SK-N-MC (cell line): ENCODE measurements around the gene AXIN1.

Experiments used
- EZH2 ChIP-seq: fragments of 200-600 bp; sonication (generic); IDR thresholded peaks from one replicate; pipeline ENCODE4 v1.6.1; 2017; ENCODE audit warnings: antibody characterized with exemption
- POLR2AphosphoS5 ChIP-seq: IDR thresholded peaks from 2 replicates; pipeline ENCODE4 v1.6.1; 2012; ENCODE audit warnings: mild to moderate bottlenecking, low read depth, low read length, borderline replicate concordance

DNA sequence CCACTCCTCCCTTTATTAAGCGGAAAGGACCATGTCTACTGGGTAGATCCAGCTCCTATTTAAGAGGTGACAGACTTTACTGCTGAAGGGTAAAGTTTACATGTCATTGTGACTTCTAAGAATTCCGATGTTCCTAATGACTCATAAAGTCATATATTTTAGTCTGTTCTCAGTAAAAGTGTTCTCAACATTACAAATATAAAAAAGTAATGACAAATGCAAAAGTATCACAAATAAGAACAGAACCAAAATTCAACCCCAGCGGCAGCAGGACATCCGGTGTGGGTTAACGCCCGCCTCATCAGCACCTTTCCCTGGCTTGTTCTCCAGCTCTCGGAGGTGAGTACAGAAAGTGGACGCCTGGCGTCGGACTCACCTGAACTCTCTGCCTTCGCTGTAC, 6.8 kb downstream of the AXIN1 start:
- no peak for TF ChIP-seq EZH2
- TF ChIP-seq POLR2AphosphoS5: no peak
